ENCODE data around the gene RBM5. TPM values are rescaled to one million over a fixed set of nuclear protein-coding genes. Genes with fewer than 3 reads are reported as not detected.
A peak's percentile ranks its signal among the peaks of the same experiment; 100 is the strongest.

RBM5 gene
- total and polyA plus RNA-seq, 5 experiments from 2014 or later, result 19.7 to 402 (median 46.1) TPM

GRCh38 chr3:50147861-50148260 lies 59.1 kb downstream of the RBM5 start:
- Mint-ChIP-seq H3K4me1 (no peaks in the 10 kb centered on the region), H3K4me3 (no peak overlapping the region), H3K27ac (no peak overlapping the region), H3K36me3 (no peaks in the 10 kb centered on the region), H3K27me3 (peaks cover 0 to 4% (median 2%) of the 10 kb centered on the region in 5 donors), H3K9me3 (no peaks in the 10 kb centered on the region)
- POLR2A ChIA-PET, result no interaction called here
- DNase-seq, result no peak
- ATAC-seq, result no peak

DNA sequence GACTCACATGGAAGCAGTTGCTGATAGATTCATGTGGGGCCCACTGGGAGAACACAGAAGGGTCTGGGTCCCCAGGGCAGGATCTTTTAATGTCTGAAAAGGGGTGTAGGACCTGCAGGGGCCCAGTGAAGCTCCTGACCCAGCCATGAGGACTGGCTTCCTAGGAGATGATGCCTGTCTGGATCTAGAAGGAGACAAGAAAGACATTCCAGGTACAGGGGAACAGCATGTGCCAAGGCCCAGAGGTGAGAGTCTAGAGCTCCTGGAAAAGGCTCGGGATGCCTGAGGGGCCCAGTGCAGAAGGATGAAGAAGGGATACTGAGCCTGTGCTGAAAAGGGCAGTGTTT lies 61.7 kb downstream of the RBM5 start:
- Mint-ChIP-seq H3K4me3 (no peak overlapping the region), H3K4me1 (peaks cover 3 to 13% (median 4%) of the 10 kb centered on the region in 4 donors), H3K27me3 (peaks cover 8 to 18% (median 16%) of the 10 kb centered on the region in 5 donors), H3K27ac (no peak overlapping the region), H3K36me3 (no peaks in the 10 kb centered on the region), H3K9me3 (no peaks in the 10 kb centered on the region)
- DNase-seq (no peak), ATAC-seq (no peak)
- POLR2A ChIA-PET, result no interaction called here

GRCh38 chr3:50150863-50151686 lies 62.4 kb downstream of the RBM5 start:
- no peak overlapping the region for H3K4me3 Mint-ChIP-seq
- no peak overlapping the region for H3K27ac Mint-ChIP-seq
- ATAC-seq (no peak), DNase-seq (no peak)
- H3K27me3 Mint-ChIP-seq, result peaks cover 11 to 24% (median 21%) of the 10 kb centered on the region in 5 donors
- POLR2A ChIA-PET, result no interaction called here
- peaks cover 0 to 2% (median 0%) of the 10 kb centered on the region in 3 donors for H3K36me3 Mint-ChIP-seq
- H3K9me3 Mint-ChIP-seq, result no peaks in the 10 kb centered on the region
- H3K4me1 Mint-ChIP-seq, result peaks cover 5 to 19% (median 9%) of the 10 kb centered on the region in 4 donors

GRCh38 chr3:50151728-50152127 lies 63.0 kb downstream of the RBM5 start:
- Mint-ChIP-seq H3K27me3 (peaks cover 12 to 30% (median 27%) of the 10 kb centered on the region in 5 donors), H3K27ac (no peak overlapping the region), H3K4me3 (no peak overlapping the region), H3K4me1 (peaks cover 5 to 25% (median 10%) of the 10 kb centered on the region in 4 donors), H3K9me3 (no peaks in the 10 kb centered on the region), H3K36me3 (peaks cover 0 to 2% (median 0%) of the 10 kb centered on the region in 3 donors)
- ATAC-seq (no peak), DNase-seq (no peak)
- POLR2A ChIA-PET, result no interaction called here

DNA sequence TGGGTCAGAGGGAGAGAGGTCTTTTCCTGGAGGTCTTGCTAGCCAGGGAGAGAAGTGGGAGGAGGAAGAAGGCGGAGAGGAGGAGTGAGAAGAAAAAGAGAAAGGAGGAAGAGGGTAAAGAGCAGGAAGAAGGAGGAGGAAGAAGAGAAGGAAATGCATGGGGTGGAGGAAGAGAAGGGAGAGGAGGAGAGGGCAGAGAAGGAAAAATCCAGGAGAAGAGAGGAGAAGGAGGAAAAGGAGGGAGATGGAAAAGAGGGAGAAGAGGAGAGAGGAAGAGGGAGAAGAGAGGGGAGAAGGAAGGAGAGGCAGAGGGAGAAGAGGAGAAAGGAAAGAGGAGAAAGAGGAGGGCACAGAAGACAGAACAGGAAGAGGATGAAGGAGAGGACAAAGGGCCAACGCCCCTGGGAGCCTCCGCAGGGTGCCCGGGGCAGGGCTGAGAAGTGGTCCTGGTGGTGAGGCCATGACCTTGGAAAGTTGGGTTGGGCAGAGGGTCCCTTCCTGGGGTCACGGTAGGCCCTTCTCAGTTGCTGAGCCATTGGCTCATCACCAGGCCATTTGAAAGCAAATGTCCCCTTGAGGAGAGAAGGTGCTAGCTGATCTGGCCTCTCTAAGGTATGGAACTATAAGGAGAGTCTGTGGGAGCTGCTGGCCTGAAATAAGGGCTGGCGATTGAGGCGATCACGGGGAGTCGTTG lies 65.2 kb downstream of the RBM5 start:
- DNase-seq, result no peak
- H3K36me3 Mint-ChIP-seq, result peaks cover 0 to 2% (median 0%) of the 10 kb centered on the region in 3 donors
- peaks cover 5 to 36% (median 12%) of the 10 kb centered on the region in 4 donors for H3K4me1 Mint-ChIP-seq
- POLR2A ChIA-PET, result no interaction called here
- H3K9me3 Mint-ChIP-seq, result no peaks in the 10 kb centered on the region
- ATAC-seq, result no peak
- H3K27me3 Mint-ChIP-seq, result peaks cover 14 to 43% (median 34%) of the 10 kb centered on the region in 5 donors
- peak overlapping the region in 3 of 10 donors; percentile 8 to 43 (median 14) for H3K27ac Mint-ChIP-seq
- H3K4me3 Mint-ChIP-seq, result peak overlapping the region; percentile 71 to 90 (median 86)

- DNase-seq (no peak), ATAC-seq (peak in 1 of 2 donors; percentile 52)
- Mint-ChIP-seq H3K4me3 (peak overlapping the region; percentile 71 to 90 (median 86)), H3K9me3 (no peaks in the 10 kb centered on the region), H3K27ac (peak overlapping the region in 1 of 10 donors; percentile 8), H3K36me3 (peaks cover 0 to 2% (median 0%) of the 10 kb centered on the region in 3 donors), H3K4me1 (peaks cover 5 to 36% (median 12%) of the 10 kb centered on the region in 4 donors), H3K27me3 (peaks cover 14 to 43% (median 34%) of the 10 kb centered on the region in 5 donors)
- POLR2A ChIA-PET, result no interaction called here
These were observed 65.7 kb downstream of the RBM5 start for GRCh38 chr3:50154476-50154839.

GRCh38 chr3:50154840-50155490 lies 66.2 kb downstream of the RBM5 start, which contains the start of gene SEMA3F:
TSS of gene SEMA3F (plus strand) at chr3:50155324. CDS start at chr3:50159623, 4,299 bp downstream.
- POLR2A ChIA-PET, result no interaction called here
- Mint-ChIP-seq H3K4me3 (peak within 1 kb of the TSS; percentile 73 to 90 (median 86)), H3K27me3 (peaks cover 14 to 43% (median 34%) of the 10 kb centered on the region in 5 donors), H3K36me3 (peaks cover 0 to 2% (median 0%) of the 10 kb centered on the region in 3 donors), H3K9me3 (no peaks in the 10 kb centered on the region), H3K4me1 (peaks cover 5 to 36% (median 12%) of the 10 kb centered on the region in 4 donors), H3K27ac (peak within 1 kb of the TSS in 3 of 10 donors; percentile 43 to 74 (median 63))
- DNase-seq (peak; percentile 32 to 78 (median 62)), ATAC-seq (peak; percentile 90 to 92)

DNA sequence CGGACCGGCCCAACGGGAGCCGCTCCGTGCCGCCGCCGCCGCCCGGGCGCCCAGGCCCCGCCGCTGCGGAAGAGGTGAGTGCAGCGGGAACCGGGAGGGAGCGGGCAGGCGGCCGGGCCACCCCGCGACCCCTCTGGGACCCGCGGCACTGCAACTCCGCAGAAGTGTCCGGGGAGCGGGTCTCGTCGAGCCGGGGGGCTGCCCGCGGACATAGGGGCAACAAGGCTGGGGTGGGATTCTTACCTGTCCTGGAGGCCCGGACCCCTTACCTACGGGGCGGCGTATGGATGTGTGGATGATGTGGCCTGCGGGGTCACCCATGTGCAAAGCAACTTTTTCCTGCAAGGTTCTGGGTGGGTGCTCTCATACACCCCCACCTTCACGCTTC lies 66.8 kb downstream of the RBM5 start:
- H3K27me3 Mint-ChIP-seq, result peaks cover 13 to 43% (median 31%) of the 10 kb centered on the region in 5 donors
- H3K9me3 Mint-ChIP-seq, result no peaks in the 10 kb centered on the region
- DNase-seq (no peak), ATAC-seq (no peak)
- peaks cover 5 to 36% (median 12%) of the 10 kb centered on the region in 4 donors for H3K4me1 Mint-ChIP-seq
- peak overlapping the region in 1 of 10 donors; percentile 74 for H3K27ac Mint-ChIP-seq
- peaks cover 0 to 2% (median 0%) of the 10 kb centered on the region in 3 donors for H3K36me3 Mint-ChIP-seq
- POLR2A ChIA-PET, result no interaction called here
- peak overlapping the region; percentile 73 to 89 (median 80) for H3K4me3 Mint-ChIP-seq

GRCh38 chr3:50155891-50156290 lies 67.2 kb downstream of the RBM5 start:
- DNase-seq, result no peak
- Mint-ChIP-seq H3K4me3 (peak overlapping the region; percentile 73 to 89 (median 80)), H3K27me3 (peaks cover 12 to 43% (median 30%) of the 10 kb centered on the region in 5 donors), H3K36me3 (peaks cover 0 to 2% (median 0%) of the 10 kb centered on the region in 3 donors), H3K9me3 (no peaks in the 10 kb centered on the region), H3K27ac (peak overlapping the region in 2 of 10 donors; percentile 63 to 74), H3K4me1 (peaks cover 5 to 36% (median 12%) of the 10 kb centered on the region in 4 donors)
- POLR2A ChIA-PET, result no interaction called here
- ATAC-seq, result no peak

DNA sequence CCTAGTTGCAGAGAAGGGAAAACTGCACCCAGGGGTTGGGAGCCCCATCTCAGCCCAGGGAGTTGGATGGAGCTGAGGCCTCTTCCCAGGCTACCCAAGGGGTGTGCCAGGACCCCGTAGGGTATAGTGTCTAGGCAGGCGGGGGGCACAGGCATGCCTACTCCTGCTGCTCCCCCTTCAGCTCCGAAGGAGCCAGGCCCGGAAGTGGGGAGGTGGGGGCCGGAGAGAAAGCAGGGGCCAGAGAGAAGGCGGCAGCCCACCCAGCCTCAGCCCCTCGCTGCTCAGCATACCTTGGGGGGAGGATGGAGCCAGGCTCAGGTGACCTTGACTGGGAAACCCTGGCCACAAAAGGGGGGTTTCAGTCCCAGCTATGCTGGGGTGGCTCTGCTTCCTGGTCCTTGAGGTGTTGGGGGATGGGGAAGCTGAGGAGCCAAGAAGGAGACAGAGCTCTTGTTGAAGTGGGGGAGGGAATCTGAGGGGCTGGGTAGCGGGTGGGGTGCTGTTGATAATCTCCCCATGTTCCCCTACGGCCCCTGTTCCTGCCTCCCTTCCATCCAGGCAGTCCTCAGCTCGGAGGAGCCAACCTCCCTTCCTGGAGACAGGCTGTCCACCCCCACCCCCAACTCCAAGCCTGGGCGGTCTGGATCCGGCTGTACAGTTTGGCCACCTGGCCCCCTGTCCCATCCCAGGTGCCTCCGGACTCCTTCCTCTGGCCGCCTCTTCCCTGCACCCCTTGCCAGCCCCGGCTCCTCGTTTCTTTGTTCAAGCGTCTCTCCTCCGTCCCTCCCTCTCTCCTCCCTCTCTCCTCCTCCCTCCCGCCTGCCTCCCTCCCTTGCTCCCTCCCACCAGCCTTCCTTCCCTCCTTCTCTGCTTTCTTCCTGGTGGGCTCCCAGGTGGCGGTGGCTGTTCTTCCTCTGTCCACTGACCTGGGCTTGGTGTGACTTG lies 68.1 kb downstream of the RBM5 start:
- peaks cover 0 to 2% (median 0%) of the 10 kb centered on the region in 3 donors for H3K36me3 Mint-ChIP-seq
- no peak for DNase-seq
- no peak overlapping the region for H3K27ac Mint-ChIP-seq
- peaks cover 5 to 36% (median 12%) of the 10 kb centered on the region in 4 donors for H3K4me1 Mint-ChIP-seq
- H3K27me3 Mint-ChIP-seq, result peaks cover 12 to 43% (median 30%) of the 10 kb centered on the region in 5 donors
- H3K9me3 Mint-ChIP-seq, result no peaks in the 10 kb centered on the region
- no peak for ATAC-seq
- POLR2A ChIA-PET, result interaction anchor here (0.5 kb wide), 1 partner anchor 703 kb away, joined by 4 read pairs; no protein-coding TSS in a partner anchor
- H3K4me3 Mint-ChIP-seq, result peak overlapping the region in 4 of 10 donors; percentile 28 to 78 (median 48)

DNA sequence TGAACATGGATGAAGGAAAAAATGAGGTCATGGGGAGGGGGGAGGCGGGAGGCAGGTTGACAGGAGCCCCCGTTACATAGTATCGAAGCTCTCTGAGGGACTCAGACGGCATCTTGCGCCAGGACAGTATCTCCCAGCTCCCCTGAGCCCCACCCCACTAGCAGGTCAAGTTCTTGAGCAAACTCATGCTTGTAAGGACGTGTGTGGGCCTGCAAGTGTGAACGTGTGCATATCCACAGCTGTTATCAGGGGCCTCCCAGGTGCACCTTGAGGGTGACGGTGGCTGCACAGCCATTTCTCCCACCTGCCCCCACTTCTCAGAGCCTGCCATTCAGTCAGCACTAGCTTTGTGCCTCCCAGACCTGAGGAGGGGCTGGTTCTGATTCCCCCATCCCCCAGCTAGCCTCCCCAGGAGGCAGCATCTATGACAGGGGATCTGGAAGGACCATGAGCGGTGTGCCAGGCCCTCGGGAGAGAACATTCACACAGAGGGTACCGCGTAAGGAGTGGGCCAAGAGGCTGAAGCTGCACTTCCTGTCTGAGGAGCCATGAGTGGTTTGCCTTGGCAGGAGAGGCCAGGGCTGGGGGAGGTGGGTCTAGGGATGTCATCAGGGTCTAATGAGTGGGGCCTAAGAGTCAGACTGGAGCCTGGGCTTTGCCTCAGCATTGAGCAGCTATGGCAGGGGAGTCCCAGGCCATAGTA lies 69.3 kb downstream of the RBM5 start:
- DNase-seq, result no peak
- peak overlapping the region in 2 of 10 donors; percentile 15 to 22 for H3K4me3 Mint-ChIP-seq
- ATAC-seq, result no peak
- no peak overlapping the region for H3K27ac Mint-ChIP-seq
- H3K4me1 Mint-ChIP-seq, result peaks cover 5 to 36% (median 12%) of the 10 kb centered on the region in 4 donors
- peaks cover 0 to 2% (median 0%) of the 10 kb centered on the region in 3 donors for H3K36me3 Mint-ChIP-seq
- POLR2A ChIA-PET, result no interaction called here
- no peaks in the 10 kb centered on the region for H3K9me3 Mint-ChIP-seq
- H3K27me3 Mint-ChIP-seq, result peaks cover 12 to 41% (median 30%) of the 10 kb centered on the region in 5 donors

Measured in naive thymus-derived CD8-positive, alpha-beta T cell (primary cell).